Measurements from ENCODE around the gene ZSCAN25. TPM values are rescaled to one million over a fixed set of nuclear protein-coding genes. Genes with fewer than 3 reads are reported as not detected.

Gene ZSCAN25
- total and polyA plus RNA-seq, 2 of the 13 experiments (the other 11 are each of a cell fraction or from before 2014, with no cell fraction given) = 12.1 to 16.8 TPM

- intact Hi-C loops (cut with micrococcal nuclease; ENCODE audit: unreplicated experiment) = no loop called here
- Histone ChIP-seq H3K4me2 (ENCODE audit: low read depth, low read length) (no peak overlapping the region), H3K79me2 (ENCODE audit: insufficient read depth, low read length) (no peaks in the 10 kb centered on the region), H3K9me3 (ENCODE audit: low read length) (no peaks in the 10 kb centered on the region), H3K4me3 (replicated peaks in 1 of 3; ENCODE audit: insufficient read depth in 1 of 3, low read depth in 2 of 3, low read length in 3 of 3) (no peak overlapping the region), H3K27ac (ENCODE audit: extremely low read length, insufficient read depth, low read length) (no peak overlapping the region), H3K27me3 (ENCODE audit: control insufficient read depth in 1 of 2, insufficient read depth in 2 of 2, low read length in 2 of 2) (no peaks in the 10 kb centered on the region), H3K4me1 (ENCODE audit: insufficient read depth, low read length) (no peaks in the 10 kb centered on the region), H4K20me1 (ENCODE audit: insufficient read depth, low read length) (no peaks in the 10 kb centered on the region), H3K36me3 (replicated peaks in 1 of 2; ENCODE audit: control insufficient read depth in 1 of 2, insufficient read depth in 2 of 2, low read length in 2 of 2) (no peaks in the 10 kb centered on the region; a peak in 2 of 5 replicates), H2AFZ (ENCODE audit: low read length) (no peak overlapping the region), H3K9ac (ENCODE audit: insufficient read depth, low read depth, low read length) (no peak overlapping the region)
- in situ Hi-C loops (cut with HindIII; ENCODE audit: extremely low pct_ligation_motif_present, low pct_unique_long_range_greater_than_20kb) = no loop called here
- no peak for DNase-seq (ENCODE audit: low spot score)
- ChIA-PET POLR2A (no interaction called here), CTCF (ENCODE audit: low intra/inter-chr PET ratio, low total read pairs) (no interaction called here)
- BruUV-seq (replicated peaks) = no TSS peak
- no peak for FAIRE-seq
- ATAC-seq = no peak
- no peak for TF ChIP-seq ZNF331 (CRISPR knock-in tag; IDR thresholded peaks at IDR 0.05)
- TF ChIP-seq ATAD3A (CRISPR knock-in tag; IDR thresholded peaks at IDR 0.05) = no peak
- TF ChIP-seq TERF1 (CRISPR knock-in tag; IDR thresholded peaks at IDR 0.05) = no peak
- no peak for TF ChIP-seq SKI (IDR thresholded peaks at IDR 0.05; ENCODE audit: partially characterized antibody)
- TF ChIP-seq TFDP2 (CRISPR knock-in tag; IDR thresholded peaks at IDR 0.05) = no peak
- TF ChIP-seq ZBTB26 (CRISPR knock-in tag; IDR thresholded peaks at IDR 0.05; ENCODE audit: borderline replicate concordance) = no peak
- no peak for TF ChIP-seq CCAR2 (optimal IDR thresholded peaks at IDR 0.05; ENCODE audit: low read depth, low read length)
- no peak for TF ChIP-seq MXI1 (IDR thresholded peaks at IDR 0.05; ENCODE audit: borderline replicate concordance, low read depth, low read length)
- no peak for TF ChIP-seq MIXL1 (CRISPR knock-in tag; IDR thresholded peaks at IDR 0.05)
- TF ChIP-seq LCORL (IDR thresholded peaks at IDR 0.05) = no peak
- no peak for TF ChIP-seq LCORL (CRISPR knock-in tag; IDR thresholded peaks at IDR 0.05)
- TF ChIP-seq ATF2 (CRISPR knock-in tag; IDR thresholded peaks at IDR 0.05) = no peak
- WGBS (ENCODE audit: low lambda C conversion rate) = 100% methylated on average over 3 of the region's 3 CpGs
Observed at GRCh38 chr7:99644431-99644830, 27.7 kb downstream of the ZSCAN25 start.

Measured in HepG2 (cell line).